ENCODE data around the gene TRPM3. TPM values are rescaled to one million over a fixed set of nuclear protein-coding genes. Genes with fewer than 3 reads are reported as not detected.

TRPM3 gene
- total and polyA plus RNA-seq, 2 of the 8 experiments (the other 6 are each of a cell fraction or from before 2014, with no cell fraction given), result 2.4 to 10.9 TPM

DNA sequence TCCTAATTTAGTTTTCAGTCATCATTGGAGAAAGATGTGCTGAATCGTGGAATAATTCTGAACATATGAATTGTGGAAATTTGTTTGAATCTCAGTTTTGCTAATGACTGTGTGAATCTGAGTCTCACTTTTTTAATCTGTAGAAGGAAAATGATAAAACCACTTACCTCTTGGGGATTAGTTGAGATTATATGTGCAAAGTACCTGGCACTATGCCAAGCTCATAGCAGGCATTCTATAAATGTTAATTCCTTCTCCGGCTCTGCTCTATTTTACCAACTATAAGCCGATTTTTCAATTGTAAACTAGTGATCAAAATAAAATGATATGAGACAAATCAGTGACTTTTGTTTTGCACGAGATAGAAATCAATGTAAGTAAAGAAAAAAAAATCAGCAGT, 290.8 kb downstream of the TRPM3 start:
- Histone ChIP-seq H3K4me3 (ENCODE audit: extremely low read depth in 1 of 4, insufficient read depth in 2 of 4, low read depth in 3 of 4, low read length in 4 of 4) (no peak overlapping the region), H2AFZ (ENCODE audit: low read length) (no peak overlapping the region), H4K8ac (ENCODE audit: extremely low read depth, insufficient read depth, low read length) (no peak overlapping the region), H2BK12ac (ENCODE audit: low read depth, low read length) (no peak overlapping the region), H3K9ac (replicated peaks in 1 of 4; ENCODE audit: extremely low read depth in 1 of 4, low read depth in 3 of 4, low read length in 3 of 4) (no peak overlapping the region), H3K9me3 (ENCODE audit: insufficient read depth in 2 of 2, low read depth in 1 of 2, low read length in 1 of 2) (no peaks in the 10 kb centered on the region), H2BK20ac (ENCODE audit: low read length) (no peak overlapping the region), H3K4me1 (replicated peaks in 1 of 4; ENCODE audit: control insufficient read depth in 3 of 4, insufficient read depth in 4 of 4, low read length in 3 of 4) (no peaks in the 10 kb centered on the region), H3K79me2 (ENCODE audit: control insufficient read depth in 1 of 2, insufficient read depth in 2 of 2, low read length in 2 of 2) (no peaks in the 10 kb centered on the region), H3K36me3 (ENCODE audit: control insufficient read depth in 2 of 4, insufficient read depth in 4 of 4, low read length in 3 of 4) (no peaks in the 10 kb centered on the region), H4K5ac (ENCODE audit: insufficient read length, low read depth, low read length) (no peak overlapping the region), H2BK15ac (ENCODE audit: low read length) (no peak overlapping the region), H3K79me1 (ENCODE audit: low read depth, low read length) (no peaks in the 10 kb centered on the region), H3K14ac (ENCODE audit: insufficient read length) (no peak overlapping the region), H4K91ac (replicated peaks; ENCODE audit: insufficient read length, low read length) (no peak overlapping the region), H3K18ac (ENCODE audit: extremely low read depth, low read length) (no peak overlapping the region), H3K56ac (replicated peaks; ENCODE audit: insufficient read length, low read depth, low read length) (no peak overlapping the region), H3K4me2 (ENCODE audit: insufficient read depth in 1 of 2, low read depth in 2 of 2, low read length in 2 of 2) (no peak overlapping the region), H2BK120ac (replicated peaks; ENCODE audit: low read depth, low read length) (no peak overlapping the region), H4K20me1 (replicated peaks in 1 of 2; ENCODE audit: control insufficient read depth in 1 of 2, insufficient read depth in 2 of 2, low read length in 2 of 2) (no peaks in the 10 kb centered on the region), H3K27ac (ENCODE audit: low read depth, low read length) (no peak overlapping the region), H3K4ac (replicated peaks; ENCODE audit: insufficient read length, low read depth, low read length) (no peak overlapping the region), H2AK5ac (ENCODE audit: low read depth, low read length) (no peak overlapping the region), H3K23ac (ENCODE audit: insufficient read length) (no peak overlapping the region), H2BK5ac (ENCODE audit: low read depth, low read length) (no peak overlapping the region), H3K27me3 (replicated peaks in 1 of 4; ENCODE audit: control insufficient read depth in 3 of 4, extremely low read depth in 1 of 4, insufficient read depth in 3 of 4, low read length in 3 of 4) (no peaks in the 10 kb centered on the region), H3K23me2 (ENCODE audit: low read depth, low read length) (no peaks in the 10 kb centered on the region)
- ChIA-PET CTCF (ENCODE audit: partially characterized antibody) (interaction anchor here (1.4 kb wide), 1 partner anchor 61 kb away, joined by 5 read pairs; no protein-coding TSS in a partner anchor), POLR2A (ENCODE audit: partially characterized antibody) (no interaction called here)
- FAIRE-seq, result no peak
- DNase-seq (ENCODE audit: low read depth in 1 of 2, low spot score in 2 of 2), result no peak
- 89% methylated on average over 4 of the region's 4 CpGs; no CpG with 5 or more reads in 1 of the 2 experiments for WGBS, 2 experiments (ENCODE audit: extremely low coverage in 1 of 2, insufficient coverage in 1 of 2, insufficient read length in 1 of 2, insufficient replicate concordance in 2 of 2, low coverage in 1 of 2, low lambda C conversion rate in 2 of 2, missing lambda C conversion rate in 1 of 2)
- TF ChIP-seq BACH1 (IDR thresholded peaks at IDR 0.05; ENCODE audit: low read length) (no peak), CREB1 (IDR thresholded peaks at IDR 0.05) (no peak), PHF8 (conservative IDR thresholded peaks at IDR 0.05; ENCODE audit: low read depth, low read length) (no peak), GTF2F1 (IDR thresholded peaks at IDR 0.05; ENCODE audit: borderline replicate concordance, low read depth, low read length) (no peak), EZH2 (IDR thresholded peaks at IDR 0.05; ENCODE audit: low read depth, low read length, severe bottlenecking) (no peak), CBX5 (IDR thresholded peaks at IDR 0.05; ENCODE audit: low read depth, low read length) (no peak)

All from H1 (cell line).